ENCODE results near the gene PTPRD.

DNA sequence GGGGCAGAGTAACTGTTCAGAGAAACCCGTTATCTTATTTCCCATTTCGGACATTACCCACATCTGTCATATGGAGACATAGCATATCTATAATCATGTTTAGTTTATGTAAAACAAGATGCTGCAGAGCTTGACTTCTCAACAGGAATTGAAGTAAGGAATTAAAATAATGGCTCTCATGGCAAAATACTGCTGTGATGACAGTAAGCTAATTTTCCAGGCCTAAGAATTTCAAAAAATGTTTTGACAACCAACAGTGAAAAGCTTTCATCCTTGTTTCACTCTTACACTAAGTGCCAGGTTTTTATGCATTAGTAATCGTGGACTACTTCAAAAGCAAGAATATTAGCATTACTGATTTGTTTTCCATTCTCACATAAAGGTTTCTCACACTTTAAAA is 518.2 kb downstream of the PTPRD start:
- TF ChIP-seq POLR2A (IDR thresholded peaks at IDR 0.05) (no peak), POLR2AphosphoS5 (IDR thresholded peaks at IDR 0.05) (no peak)
- TF ChIP-seq, protein P1, sequence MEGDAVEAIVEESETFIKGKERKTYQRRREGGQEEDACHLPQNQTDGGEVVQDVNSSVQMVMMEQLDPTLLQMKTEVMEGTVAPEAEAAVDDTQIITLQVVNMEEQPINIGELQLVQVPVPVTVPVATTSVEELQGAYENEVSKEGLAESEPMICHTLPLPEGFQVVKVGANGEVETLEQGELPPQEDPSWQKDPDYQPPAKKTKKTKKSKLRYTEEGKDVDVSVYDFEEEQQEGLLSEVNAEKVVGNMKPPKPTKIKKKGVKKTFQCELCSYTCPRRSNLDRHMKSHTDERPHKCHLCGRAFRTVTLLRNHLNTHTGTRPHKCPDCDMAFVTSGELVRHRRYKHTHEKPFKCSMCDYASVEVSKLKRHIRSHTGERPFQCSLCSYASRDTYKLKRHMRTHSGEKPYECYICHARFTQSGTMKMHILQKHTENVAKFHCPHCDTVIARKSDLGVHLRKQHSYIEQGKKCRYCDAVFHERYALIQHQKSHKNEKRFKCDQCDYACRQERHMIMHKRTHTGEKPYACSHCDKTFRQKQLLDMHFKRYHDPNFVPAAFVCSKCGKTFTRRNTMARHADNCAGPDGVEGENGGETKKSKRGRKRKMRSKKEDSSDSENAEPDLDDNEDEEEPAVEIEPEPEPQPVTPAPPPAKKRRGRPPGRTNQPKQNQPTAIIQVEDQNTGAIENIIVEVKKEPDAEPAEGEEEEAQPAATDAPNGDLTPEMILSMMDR (IDR thresholded peaks at IDR 0.05 in 8 of 11, conservative IDR thresholded peaks at IDR 0.05 in 3 of 11), result no peak
